G401 (cell line): ENCODE measurements around the gene RHOU. TPM values are rescaled to one million over a fixed set of nuclear protein-coding genes. Genes with fewer than 3 reads are reported as not detected.

Experiments
- DNase-seq: peaks from one replicate; pipeline ENCODE4 v3.0.0-alpha.2; 2015; ENCODE audit warnings: low spot score
- in situ Hi-C: cut with HindIII; loops from 2 replicates; pipeline ENCODE4 v1.10.0; 2016; ENCODE audit warnings: low sequenced_read_pairs, mixed read lengths
- total RNA-seq: library from RNA; depleted of rRNA; stranded (reverse); fragments of >200 nt; shearing (Covaris generic); gene quantifications from 2 replicates; pipeline ENCODE4 v1.2.3, GENCODE V29; 2014

The RHOU gene
- total RNA-seq, 1 experiment from 2014 or later = 0.54 TPM

DNA sequence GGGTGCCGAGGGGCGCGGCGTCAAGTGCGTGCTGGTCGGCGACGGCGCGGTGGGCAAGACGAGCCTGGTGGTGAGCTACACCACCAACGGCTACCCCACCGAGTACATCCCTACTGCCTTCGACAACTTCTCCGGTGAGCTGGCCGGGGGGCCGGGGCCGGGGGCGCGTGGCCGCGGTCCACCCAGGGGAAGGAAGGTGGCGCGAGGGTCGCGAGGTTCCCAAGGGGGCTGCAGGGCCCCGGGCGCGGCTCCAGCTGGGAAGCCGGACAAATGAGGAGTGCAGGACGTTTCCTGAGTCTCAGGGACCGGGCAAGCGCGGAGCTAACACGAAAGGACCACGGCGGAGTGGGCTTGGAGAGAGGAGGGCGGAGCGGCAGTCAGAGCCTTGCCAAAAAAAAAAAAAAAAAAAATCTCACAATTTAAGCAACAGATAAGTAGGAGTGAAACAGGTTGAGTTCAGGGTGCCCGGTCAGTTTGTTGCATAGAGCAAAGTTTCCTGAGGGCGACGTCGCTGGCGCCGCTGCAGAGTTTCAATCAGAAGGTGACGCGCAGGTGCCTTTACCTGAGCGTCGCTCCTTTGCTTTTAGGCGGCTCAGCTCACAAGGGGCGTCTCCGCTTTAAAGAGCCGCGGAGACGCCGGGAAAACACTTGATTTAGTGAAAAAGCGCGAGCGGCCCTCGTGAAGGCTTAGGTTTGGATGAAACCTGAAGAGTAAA is 750 bp downstream of the RHOU start:
- no peak for DNase-seq
- in situ Hi-C loops = no loop called here

DNA sequence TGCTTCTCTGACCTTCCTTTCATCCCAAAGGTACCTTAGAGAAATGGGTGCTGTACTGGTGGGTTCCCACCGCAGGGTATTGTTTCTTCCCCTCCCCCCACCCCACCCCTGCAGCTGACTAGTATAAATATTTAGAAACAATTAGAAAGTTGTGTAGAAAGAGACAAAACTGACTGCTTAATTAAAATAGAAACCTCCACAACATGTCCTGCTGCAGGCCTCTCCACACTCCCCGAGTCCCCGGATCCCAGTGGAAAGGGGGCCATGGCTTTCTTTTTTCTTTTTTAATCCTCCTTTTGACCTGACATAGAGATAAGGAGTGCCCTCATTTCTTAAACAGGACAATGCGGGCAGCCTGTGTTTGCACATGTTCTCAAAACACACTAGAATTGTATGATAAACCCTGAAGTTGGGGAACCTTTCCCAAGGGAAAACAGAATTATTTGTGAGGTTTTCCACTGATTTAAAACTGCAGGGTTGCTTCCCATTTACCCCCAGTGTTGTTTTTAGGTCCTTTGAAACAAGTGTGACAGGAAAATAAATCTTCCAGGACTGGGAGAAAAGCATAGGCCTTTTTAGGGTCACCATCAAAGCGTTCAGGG is 1.7 kb downstream of the RHOU start:
- DNase-seq = no peak
- in situ Hi-C loops = no loop called here

DNA sequence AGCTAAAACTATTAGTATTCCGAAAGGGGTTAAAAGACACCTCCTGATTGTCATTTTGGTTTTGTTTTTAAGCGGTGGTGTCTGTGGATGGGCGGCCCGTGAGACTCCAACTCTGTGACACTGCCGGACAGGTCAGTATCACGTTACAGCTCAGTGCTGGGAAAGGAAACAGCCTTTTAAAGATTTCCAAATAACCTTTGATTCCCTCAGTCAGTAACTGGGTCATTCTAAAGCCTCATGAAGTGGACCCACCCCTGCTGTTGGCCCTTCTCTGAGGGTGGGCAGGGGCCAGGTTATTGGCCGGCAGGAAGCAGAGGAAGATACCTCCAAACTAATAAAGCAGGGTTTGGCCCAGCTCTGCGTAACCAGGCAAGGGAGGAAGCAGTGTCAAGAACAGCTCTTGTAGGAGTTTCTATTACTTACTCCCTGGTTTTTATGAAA is 2.3 kb downstream of the RHOU start:
- in situ Hi-C loops = no loop called here
- DNase-seq = no peak

DNA sequence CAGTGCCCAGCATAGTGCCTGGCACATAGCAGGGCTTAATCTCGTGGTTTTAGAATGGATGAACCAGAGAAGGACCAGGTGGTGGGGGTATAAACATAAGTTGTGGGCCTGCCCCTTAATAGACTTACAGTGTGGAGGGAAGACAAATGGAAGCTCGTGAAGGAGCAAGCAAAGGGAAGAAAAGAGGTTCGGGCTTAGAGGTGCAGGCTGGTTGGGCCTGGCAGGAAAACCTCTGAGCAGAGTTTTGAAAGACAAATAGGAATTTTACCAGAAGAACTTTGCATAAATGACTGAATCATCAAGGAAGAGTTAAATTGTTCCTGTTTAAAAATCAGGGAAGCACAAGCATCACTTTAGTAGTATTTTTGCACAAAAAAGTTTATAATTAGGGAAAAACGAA is 4.5 kb downstream of the RHOU start:
- in situ Hi-C loops = no loop called here
- DNase-seq = no peak

DNA sequence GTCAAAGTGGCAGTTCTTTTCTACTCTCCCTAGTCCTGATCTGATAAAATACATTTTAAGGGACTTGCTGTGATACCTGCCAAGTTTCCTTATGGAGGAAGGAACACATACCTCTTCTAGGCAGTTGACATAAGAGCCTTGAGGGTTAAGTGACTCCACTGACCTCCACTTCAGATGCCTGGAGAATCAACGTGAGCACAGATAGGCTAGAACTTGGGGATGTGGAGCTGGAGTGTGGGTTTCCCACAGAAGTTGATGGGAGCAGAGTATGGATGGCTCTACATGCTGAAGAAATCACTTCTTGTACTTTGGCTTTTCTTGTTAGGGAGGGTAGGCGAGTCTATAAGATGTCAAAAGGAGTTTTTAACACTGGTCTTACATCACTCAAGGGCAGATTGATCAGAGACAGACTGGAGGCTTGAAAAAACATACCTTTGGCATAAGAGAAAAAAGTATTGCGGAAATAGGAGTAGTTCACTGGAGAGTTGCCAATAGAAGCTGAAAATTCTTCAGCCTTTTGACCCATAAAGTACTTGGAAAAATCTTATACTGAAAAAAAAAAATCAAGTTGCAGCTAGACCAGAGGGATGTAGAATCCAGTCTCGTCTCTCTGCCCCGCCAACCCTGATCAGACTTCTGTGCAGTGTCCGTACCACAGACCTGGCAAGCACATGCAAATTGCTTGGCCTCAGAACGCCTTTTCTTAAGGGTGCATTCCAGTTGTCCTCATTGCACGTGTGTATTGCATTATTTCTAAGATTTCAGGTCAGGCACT is 5.5 kb downstream of the RHOU start:
- in situ Hi-C loops = no loop called here
- no peak for DNase-seq

DNA sequence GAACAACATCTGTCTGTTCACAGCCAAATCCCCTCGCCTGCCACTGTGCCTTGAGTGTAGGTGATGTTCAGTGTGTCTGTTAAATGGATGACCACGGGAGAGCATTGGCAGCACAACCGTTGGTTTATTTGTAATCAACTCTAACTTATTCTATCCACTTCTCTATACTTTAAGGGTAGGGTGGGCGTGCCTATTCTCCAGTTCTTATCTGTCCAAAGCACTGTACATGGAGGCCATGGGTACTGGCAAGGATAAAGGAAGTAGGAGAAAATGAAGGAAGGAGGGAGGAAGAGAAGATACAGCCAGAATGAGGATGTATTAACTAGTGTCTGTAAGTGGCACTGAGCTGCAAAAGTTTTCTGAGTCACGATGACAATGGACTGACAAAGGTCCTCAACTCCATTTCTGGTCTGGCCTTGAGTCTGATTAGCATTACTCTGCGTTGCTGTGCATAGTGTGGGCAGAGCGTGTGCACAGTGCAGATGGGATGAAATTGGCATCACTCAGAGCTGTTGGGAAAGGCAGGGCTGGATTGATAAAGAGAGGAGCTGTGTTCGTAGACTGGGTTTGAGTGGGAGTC is 7.1 kb downstream of the RHOU start:
- in situ Hi-C loops = no loop called here
- DNase-seq = no peak

DNA sequence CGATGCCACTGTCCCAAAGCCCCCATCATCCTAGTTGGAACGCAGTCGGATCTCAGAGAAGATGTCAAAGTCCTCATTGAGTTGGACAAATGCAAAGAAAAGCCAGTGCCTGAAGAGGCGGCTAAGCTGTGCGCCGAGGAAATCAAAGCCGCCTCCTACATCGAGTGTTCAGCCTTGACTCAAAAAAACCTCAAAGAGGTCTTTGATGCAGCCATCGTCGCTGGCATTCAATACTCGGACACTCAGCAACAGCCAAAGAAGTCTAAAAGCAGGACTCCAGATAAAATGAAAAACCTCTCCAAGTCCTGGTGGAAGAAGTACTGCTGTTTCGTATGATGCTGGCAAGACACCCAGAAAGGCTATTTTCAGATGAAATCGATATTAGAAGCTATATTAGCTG is 8.1 kb downstream of the RHOU start:
- no peak for DNase-seq
- in situ Hi-C loops = no loop called here

DNA sequence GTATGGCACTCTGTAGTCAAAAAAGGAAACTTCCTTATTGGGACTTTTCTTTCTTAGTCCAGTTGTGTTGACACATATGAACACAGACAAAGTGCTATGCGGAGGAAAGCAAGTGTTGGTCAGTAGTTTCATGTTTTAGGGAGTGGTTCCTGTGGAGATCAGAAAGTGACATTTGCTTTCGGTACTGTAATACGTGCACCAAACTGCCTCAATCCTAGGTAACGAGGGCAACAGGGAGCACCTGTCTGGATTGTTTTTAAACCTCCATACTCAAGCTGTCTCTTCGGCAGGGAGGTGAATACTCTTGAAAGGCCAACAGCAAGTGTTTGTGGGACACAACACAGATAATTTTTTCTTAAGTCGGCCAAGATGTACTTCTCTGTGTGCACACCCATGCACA is 9.1 kb downstream of the RHOU start:
- DNase-seq = no peak
- in situ Hi-C loops = no loop called here

DNA sequence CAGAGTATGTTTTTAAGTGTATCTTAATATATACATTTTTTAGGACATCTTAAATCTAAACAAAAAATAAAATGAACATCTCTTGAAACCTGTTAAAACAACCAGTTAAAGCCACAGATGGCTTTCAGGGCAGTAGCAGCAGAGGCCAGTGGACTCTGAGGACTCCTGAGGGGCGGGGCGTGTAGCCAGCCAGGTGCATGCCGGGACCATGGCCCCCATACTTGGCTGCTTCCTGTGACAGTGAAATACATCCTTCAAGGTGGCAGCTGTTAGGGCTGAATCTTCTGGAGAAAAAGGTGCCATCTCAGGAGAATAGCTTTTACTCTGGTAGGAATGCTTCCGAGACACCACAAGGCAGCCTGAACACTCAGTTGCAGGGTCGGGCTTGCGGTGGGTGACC is 9.6 kb downstream of the RHOU start:
- in situ Hi-C loops = no loop called here
- no peak for DNase-seq

DNA sequence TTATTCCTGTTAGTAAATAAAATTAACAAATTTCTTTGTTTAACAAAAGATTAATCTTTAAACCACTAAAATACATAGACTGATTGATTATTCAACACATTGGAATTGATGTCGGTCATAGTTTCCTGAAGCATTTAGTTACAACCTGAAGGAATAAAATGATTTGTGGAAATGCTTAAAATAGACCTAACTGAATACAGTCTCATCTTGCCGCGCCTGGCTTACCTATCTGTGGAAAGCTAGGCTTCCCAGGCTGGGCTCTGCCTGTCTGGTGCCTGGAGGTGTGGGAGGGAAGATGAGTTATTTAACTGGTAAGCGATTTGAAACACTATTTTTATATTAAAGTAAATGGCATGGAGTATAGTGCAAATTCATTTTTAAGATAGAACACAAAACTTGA is 10.2 kb downstream of the RHOU start:
- in situ Hi-C loops = no loop called here
- DNase-seq = no peak

DNA sequence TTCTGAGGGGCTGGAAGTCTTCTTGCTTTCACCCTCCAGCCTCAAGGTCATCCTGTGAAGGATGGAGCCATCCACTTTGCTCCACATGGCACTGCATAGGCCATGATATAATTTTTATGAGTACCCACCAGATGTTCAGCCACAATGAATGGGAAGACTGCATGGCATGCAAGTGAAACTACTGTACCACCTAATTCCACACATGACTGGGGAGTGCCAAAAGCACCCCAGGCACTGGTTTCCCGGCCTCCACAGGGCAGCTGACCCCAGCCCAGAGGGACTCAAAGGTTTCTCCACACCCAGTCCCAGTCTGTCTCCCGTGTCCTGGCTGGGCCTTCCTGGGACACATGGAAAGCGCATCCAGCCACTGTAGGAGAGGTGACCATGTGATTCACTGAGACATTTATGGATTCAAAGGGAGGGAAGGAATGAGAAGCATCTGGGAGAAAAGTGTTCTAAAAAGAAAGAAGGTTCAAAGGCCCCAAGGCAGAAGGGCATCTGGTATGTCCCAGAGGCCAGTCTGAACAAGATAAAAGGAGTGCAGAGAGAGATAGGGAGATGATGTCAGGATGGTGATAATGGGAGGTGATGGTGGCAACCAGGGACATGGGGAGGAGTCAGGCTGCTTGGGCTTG is 12.1 kb downstream of the RHOU start:
- no peak for DNase-seq
- in situ Hi-C loops = no loop called here

DNA sequence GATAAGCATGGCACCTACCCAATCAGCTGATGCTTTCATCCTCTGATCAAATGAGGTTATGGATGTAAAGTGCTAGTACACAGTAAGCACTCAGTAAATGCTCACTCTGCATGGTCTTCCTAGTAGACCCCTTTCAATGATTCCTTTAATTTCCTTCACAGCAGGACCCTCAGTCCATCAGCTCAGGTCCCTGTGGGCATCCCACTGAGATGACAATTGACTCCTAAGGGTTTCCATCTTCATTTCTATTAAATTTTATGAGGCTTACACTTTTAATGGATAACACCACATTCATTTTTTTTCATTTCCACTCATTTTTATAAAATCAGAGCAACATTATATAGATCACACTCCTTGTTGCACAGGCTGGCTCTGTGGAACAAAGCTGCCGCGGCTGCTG is 12.8 kb downstream of the RHOU start:
- no peak for DNase-seq
- in situ Hi-C loops = no loop called here

DNA sequence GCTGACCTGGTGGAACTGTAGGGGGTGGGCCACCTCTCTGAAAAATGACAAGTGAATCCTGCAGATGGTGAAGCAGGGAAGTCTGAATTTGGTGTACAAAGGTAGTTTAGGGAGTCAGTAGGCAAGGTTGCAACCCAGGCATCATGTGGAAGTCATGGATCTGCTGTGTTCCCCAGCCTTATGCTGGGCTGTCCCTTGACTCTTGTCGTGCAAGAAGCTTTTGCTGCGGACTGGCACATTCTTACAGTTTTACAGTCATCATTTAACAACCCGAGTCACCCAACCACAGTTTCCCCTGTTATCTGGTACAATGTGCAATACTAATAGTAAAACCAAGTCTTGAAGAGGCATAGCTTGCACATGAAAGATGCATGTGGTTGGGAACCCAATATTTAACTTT is 13.2 kb downstream of the RHOU start:
- in situ Hi-C loops = no loop called here
- DNase-seq = no peak

DNA sequence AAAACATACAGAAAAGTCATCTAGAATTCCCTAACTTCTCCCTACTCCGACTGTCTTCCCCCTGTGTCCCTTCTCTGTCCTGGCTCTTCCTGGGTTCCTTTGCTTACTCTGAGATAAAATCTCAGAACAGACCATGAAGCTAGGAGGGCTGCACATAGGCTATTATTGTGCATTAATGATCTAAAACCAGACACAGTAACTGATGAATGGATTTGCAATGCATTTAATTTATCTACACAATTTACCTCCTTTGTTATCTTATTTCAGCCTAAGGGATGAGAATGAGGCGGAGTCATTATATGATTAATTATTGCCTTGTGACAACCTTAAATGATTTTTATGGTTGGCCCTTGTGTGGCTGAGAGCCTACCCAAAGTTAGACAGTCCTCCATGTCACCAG is 14.5 kb downstream of the RHOU start:
- in situ Hi-C loops = no loop called here

DNA sequence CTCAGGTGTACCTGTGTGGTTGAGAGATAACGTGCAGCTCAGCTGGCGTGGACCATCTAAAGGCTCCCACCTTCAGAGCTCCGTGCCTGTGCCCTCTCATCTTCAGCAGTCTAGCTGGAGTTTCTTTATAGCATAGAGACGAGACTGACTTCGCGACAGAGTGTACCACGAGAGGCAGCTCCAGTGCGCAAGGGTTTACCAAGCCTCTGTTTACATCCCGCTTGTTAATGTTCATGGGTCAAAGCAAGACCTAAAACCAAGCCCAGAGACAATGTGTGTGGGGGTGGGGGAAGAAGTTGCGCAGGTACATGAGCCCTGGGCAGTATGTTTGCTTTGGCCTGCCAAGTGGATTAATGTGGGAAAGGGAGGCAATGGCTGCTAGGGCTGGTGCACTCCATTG is 15.6 kb downstream of the RHOU start:
- in situ Hi-C loops = no loop called here

More for the DNA sequence above, 14.5 kb downstream of the RHOU start:
- no peak for DNase-seq

DNA sequence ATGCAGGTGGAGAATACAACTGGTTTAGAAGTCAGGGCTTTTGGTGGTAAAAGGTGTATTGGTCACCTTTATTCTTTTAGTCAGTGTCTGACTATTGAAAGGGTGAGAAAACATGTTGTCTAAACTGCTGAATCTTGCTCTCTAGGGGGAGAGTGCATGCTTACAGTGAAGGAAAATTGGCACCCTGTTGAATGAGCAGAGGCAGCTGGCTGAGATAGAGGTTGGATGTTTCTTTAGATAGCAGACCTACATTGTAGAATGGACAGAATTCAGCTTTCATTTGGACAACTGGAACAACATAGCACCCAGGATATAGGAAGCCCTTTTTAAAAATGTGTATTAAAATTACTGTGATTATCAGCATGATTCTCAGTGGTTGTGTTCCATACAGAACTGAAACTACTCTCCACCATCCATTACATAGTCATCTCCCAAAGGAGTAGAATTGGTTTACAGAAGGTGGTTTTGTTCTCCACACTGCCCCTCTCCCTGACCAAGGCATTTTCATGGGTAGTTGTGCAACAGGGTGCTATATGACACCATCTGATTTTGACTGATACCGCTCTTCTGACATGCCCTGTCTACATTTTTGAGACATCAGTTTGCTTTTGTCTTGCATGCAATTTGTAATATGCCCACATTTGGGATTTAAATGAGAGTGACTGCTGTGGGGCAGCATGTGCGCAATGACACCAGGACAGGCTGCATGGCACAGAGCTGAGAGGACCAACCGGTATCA is 16.2 kb downstream of the RHOU start:
- DNase-seq = no peak
- in situ Hi-C loops = no loop called here

More for the DNA sequence above, 15.6 kb downstream of the RHOU start:
- no peak for DNase-seq

DNA sequence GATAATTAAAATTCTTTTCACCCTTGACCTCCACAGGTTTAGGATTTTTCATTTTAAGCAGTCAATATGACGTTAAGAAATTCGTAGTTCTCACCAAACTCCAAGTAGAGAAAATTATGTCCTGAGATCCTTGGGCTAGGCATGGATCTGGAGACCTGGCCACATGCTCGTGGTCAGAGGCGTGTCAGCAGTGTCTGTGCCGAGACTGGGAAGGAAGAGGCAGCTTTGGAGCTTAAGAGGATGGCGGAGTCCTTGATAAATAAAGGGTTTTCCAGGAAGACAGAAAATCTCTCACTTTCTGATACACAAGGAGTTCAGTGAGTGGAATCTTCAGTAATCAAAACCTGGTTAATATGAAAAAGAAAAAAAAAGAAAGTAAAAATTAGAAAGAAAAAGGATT is 17.0 kb downstream of the RHOU start:
- DNase-seq = no peak
- in situ Hi-C loops = no loop called here

DNA sequence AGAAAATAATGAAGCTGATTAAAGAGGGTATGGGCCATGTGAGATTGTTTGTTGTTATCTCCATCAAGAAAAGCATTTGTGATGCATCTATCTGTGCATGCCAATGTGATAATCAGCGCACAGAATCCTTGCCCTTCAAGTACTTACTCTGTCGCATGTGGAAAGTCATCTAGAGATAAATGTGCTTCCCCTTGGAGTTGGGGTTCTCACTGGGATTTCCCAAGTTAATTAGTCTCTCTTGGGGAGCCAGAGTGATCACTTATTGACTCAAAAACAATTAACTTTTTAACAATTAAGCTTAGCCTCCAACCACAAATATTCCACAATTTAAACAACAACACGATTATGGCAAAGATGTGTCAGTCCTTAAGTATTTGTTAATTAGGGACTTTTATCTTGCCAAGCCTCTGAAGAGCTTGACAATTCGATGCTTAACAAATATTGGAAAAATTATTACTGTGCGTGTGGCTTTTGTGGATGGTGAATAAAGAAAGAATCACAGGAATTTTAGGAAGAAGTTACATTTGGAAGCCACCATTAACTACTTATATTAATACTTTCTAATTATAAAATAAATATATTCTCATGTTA is 17.5 kb downstream of the RHOU start:
- DNase-seq = no peak

DNA sequence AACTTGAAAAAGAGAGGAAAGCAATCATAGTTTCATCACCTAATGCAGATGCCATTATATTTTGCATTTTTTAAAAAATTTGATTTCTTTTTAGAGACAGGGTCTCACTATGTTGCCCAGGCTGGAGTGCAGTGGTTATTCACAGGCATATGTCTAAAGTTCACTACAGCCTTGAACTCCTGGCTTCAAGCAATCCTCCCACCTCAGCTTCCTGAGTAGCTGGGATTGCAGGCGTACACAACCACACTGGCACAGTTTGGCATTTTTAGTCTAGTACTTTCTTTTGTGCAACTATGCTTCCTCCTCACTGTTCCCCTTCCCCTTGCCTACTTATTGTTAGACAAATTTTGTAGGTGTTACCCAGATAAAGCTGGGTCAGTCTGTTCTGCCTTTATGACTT is 18.0 kb downstream of the RHOU start:
- DNase-seq = no peak
- in situ Hi-C loops = no loop called here

More for the DNA sequence above, 17.5 kb downstream of the RHOU start:
- in situ Hi-C loops = no loop called here
